ENCODE measurements around the gene AGTPBP1. TPM values are rescaled to one million over a fixed set of nuclear protein-coding genes. Genes with fewer than 3 reads are reported as not detected.

AGTPBP1 gene
- total RNA-seq, 2 experiments from 2014 or later, result 43.9 to 46.4 TPM

DNA sequence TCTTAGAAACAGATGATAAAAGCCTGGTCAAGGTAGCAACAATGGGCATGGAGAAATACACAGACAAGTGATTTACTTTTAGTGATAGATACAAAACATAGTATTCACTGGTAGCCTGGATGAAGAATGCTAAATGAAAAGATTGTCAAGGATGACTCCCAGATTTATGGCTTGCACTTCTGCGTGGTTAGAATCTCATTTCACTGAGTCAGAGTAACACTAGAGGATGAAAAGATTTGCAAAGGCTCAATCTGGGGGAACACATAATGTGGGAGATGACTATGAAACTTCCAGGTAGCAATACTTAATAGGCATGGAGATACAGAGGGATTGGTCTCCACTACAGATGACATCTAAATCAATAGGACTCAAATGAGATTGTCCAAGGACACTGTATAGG is 38.4 kb downstream of the AGTPBP1 start:
- no peak for ATAC-seq
- TF ChIP-seq, protein P1, sequence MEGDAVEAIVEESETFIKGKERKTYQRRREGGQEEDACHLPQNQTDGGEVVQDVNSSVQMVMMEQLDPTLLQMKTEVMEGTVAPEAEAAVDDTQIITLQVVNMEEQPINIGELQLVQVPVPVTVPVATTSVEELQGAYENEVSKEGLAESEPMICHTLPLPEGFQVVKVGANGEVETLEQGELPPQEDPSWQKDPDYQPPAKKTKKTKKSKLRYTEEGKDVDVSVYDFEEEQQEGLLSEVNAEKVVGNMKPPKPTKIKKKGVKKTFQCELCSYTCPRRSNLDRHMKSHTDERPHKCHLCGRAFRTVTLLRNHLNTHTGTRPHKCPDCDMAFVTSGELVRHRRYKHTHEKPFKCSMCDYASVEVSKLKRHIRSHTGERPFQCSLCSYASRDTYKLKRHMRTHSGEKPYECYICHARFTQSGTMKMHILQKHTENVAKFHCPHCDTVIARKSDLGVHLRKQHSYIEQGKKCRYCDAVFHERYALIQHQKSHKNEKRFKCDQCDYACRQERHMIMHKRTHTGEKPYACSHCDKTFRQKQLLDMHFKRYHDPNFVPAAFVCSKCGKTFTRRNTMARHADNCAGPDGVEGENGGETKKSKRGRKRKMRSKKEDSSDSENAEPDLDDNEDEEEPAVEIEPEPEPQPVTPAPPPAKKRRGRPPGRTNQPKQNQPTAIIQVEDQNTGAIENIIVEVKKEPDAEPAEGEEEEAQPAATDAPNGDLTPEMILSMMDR (IDR thresholded peaks at IDR 0.05), result no peak
- POLR2A ChIA-PET, result no interaction called here
- no peak for DNase-seq
- H3K36me3 Mint-ChIP-seq (ENCODE audit: low read depth), result peaks cover 17% of the 10 kb centered on the region
- peaks cover 34% of the 10 kb centered on the region for H3K4me1 Mint-ChIP-seq (ENCODE audit: low read depth)
- no peaks in the 10 kb centered on the region for H3K27me3 Mint-ChIP-seq
- H3K27ac Mint-ChIP-seq, result no peak overlapping the region
- H3K9me3 Mint-ChIP-seq, result peaks cover 3% of the 10 kb centered on the region
- CTCF ChIA-PET, result no interaction called here
- H3K4me3 Mint-ChIP-seq, result no peak overlapping the region
- intact Hi-C loops (cut with micrococcal nuclease), result no loop called here

DNA sequence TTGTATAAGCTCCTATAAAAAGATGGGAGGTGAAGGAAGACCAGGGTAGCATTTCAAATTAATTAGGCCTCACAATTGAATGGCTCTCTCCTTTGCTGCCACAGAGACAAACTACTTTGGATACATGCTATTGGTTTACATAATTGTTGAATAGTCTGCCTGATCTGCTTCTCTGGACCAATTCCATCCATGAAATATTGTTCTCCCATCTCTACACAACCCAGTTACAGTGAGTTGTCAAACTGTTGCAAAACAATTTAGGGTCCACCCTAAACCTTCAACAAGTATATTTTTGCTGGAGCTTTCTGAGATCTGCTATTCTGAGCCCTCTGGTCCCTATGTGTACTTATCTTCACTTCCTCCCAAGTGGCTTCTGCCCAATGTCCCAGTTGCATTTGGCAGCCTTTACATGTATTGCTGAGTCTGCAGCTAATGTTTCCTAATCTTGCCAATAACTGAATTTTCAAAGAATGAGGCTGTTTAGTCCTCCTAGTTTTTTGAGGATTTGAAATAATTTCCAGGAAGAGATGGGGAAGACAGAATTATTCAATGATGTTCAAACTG is 38.9 kb downstream of the AGTPBP1 start:
- DNase-seq (no peak), ATAC-seq (no peak)
- Mint-ChIP-seq H3K9me3 (no peaks in the 10 kb centered on the region), H3K36me3 (ENCODE audit: low read depth) (peaks cover 13% of the 10 kb centered on the region), H3K4me3 (no peak overlapping the region), H3K27me3 (no peaks in the 10 kb centered on the region), H3K27ac (no peak overlapping the region), H3K4me1 (ENCODE audit: low read depth) (peaks cover 36% of the 10 kb centered on the region)
- POLR2A ChIA-PET, result no interaction called here
- TF ChIP-seq, protein P1 (IDR thresholded peaks at IDR 0.05), result no peak
- CTCF ChIA-PET, result no interaction called here
- intact Hi-C loops (cut with micrococcal nuclease), result no loop called here

DNA sequence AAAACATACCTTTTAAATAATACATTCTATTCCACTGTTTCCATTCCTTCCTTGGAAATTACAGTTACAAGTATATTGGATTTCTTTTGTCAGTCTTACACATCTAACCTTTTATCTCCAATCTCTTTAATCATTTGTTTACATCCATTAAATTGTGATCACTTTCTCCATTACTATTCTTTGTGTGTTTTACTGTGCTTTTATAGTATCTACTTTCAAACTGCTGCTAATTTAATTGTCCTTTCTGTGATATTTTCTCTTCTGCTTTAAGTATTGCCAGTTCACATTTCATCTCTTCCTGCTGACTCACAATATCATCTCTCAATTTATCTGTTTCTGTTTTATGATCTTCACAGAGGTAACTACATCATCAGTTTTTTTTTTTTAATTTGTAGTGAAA is 39.6 kb downstream of the AGTPBP1 start:
- Mint-ChIP-seq H3K9me3 (no peaks in the 10 kb centered on the region), H3K4me1 (ENCODE audit: low read depth) (peaks cover 34% of the 10 kb centered on the region), H3K27ac (no peak overlapping the region), H3K27me3 (no peaks in the 10 kb centered on the region), H3K36me3 (ENCODE audit: low read depth) (peaks cover 13% of the 10 kb centered on the region), H3K4me3 (no peak overlapping the region)
- CTCF ChIA-PET, result no interaction called here
- DNase-seq, result no peak
- no peak for ATAC-seq
- POLR2A ChIA-PET, result no interaction called here
- intact Hi-C loops (cut with micrococcal nuclease), result no loop called here
- TF ChIP-seq, protein P1 (IDR thresholded peaks at IDR 0.05), result no peak

DNA sequence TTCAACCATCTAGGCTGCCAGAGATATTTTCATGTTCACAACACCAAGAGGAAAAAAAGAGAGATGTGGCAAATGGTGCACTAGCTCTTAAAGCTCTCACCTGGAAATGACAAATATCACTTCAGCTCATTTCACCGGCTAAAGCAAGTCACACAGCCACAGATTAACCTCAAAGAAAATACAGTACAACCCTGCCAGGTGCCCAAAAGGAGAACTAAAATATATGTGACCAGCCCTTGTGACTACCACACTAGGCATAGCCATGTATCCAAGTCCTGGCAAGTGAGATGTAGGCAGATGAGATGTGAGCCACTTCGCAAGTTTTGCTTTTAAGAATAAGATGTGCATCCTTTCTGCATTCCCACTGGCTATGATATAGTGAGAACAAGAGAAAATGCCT is 41.4 kb downstream of the AGTPBP1 start:
- DNase-seq, result no peak
- H3K4me1 Mint-ChIP-seq (ENCODE audit: low read depth), result peaks cover 34% of the 10 kb centered on the region
- no peaks in the 10 kb centered on the region for H3K9me3 Mint-ChIP-seq
- H3K27me3 Mint-ChIP-seq, result no peaks in the 10 kb centered on the region
- H3K27ac Mint-ChIP-seq, result no peak overlapping the region
- H3K36me3 Mint-ChIP-seq (ENCODE audit: low read depth), result peaks cover 9% of the 10 kb centered on the region
- ChIA-PET CTCF (interaction anchor here (0.6 to 2.9 kb wide), 6 partner anchors 9 to 1393 kb away, joined by 3 to 27 read pairs (median 4); partner anchors contain the start of gene AGTPBP1), POLR2A (interaction anchor here (0.6 kb wide), 1 partner anchor 64 kb away, joined by 3 read pairs; no protein-coding TSS in a partner anchor)
- intact Hi-C loops (cut with micrococcal nuclease), result no loop called here
- ATAC-seq, result no peak
- no peak overlapping the region for H3K4me3 Mint-ChIP-seq
- TF ChIP-seq, protein P1 (IDR thresholded peaks at IDR 0.05), result no peak

DNA sequence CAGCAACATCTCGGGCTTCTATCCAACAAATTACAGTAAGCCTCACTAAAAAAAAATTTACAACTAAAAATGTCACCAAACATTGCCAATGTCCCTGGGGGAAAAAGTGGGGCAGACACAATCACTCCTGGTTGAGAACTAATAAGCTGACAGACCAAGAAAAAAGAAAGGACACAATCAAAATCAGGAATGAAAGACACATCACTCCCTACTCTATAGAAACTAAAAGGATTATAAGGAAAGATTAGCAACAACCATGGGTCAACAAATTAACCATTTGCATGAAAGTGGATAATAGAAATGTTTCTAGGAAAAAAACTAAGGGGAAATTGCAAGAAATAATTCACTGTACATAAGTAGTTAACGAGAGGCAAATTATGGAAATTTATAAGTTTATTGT is 53.4 kb downstream of the AGTPBP1 start:
- DNase-seq, result no peak

More for the DNA sequence above, 53.4 kb downstream of the AGTPBP1 start:
- peaks cover 7% of the 10 kb centered on the region for H3K4me1 Mint-ChIP-seq (ENCODE audit: low read depth)
- intact Hi-C loops (cut with micrococcal nuclease), result no loop called here
- H3K9me3 Mint-ChIP-seq, result no peaks in the 10 kb centered on the region
- ATAC-seq, result no peak
- H3K27ac Mint-ChIP-seq, result no peak overlapping the region
- TF ChIP-seq, protein P1 (IDR thresholded peaks at IDR 0.05), result no peak
- H3K27me3 Mint-ChIP-seq, result no peaks in the 10 kb centered on the region
- POLR2A ChIA-PET, result no interaction called here
- CTCF ChIA-PET, result interaction anchor here (1.2 to 1.7 kb wide), 2 partner anchors 10 to 12 kb away, joined by 4 to 6 read pairs; no protein-coding TSS in a partner anchor
- peaks cover 39% of the 10 kb centered on the region for H3K36me3 Mint-ChIP-seq (ENCODE audit: low read depth)
- H3K4me3 Mint-ChIP-seq, result no peak overlapping the region

Data from activated CD8-positive, alpha-beta T cell treated with anti-CD3 and anti-CD28 coated beads for 36 hours (primary cell).